ENCODE data around the gene WASHC3.

WASHC3 gene

GRCh38 chr12:101967506-101967905, 94.3 kb downstream of the WASHC3 start:
- no peak for DNase-seq (ENCODE audit: low read depth)

DNA sequence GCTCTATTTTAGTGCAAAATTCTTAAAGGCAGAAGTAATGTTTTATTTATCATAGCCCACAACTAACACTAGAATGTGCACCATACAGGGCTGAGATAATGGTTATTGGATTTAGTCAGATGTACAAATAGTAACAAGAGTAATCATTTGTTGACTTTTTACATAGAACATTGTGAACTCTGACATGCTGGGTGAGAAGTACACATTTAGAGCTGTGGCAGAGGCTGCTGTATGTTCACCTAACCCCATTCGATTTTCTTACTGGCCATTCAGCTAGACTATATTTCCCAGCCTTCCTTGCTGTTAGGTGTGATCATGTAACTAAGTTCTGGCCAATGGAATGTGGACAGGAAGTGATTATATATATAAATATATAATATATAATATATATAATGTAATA, 95.3 kb downstream of the WASHC3 start:
- no peak for DNase-seq (ENCODE audit: low read depth)

DNA sequence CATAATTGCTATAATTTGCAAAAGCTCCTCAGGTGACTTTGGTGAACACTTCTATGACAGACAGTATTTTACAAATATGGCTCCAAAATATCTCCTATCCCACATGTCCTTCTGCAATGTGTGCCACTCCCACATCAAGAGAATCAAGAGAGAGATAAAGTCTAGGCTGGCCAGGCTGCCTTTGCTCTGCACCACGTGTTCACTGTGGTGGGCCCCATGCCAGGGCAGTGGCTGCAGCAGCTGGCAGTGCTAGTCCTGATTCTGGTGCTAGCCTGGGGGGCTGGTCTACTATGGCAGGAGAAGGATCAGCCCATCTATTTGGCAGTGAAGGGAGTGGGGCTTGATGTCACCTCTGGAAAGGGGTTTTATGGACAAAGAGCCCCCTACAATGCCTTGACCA, 98.1 kb downstream of the WASHC3 start:
- DNase-seq (ENCODE audit: low read depth), result no peak
